ENCODE measurements around the gene BBOX1.

GRCh38 chr11:27087432-27087831 is 46.8 kb downstream of the BBOX1 start:
- TF ChIP-seq CTCF (conservative IDR thresholded peaks at IDR 0.05; ENCODE audit: low read depth, low read length) (no peak), POLR2A (IDR thresholded peaks at IDR 0.05; ENCODE audit: low read depth, low read length) (no peak), CEBPB (IDR thresholded peaks at IDR 0.05; ENCODE audit: low read depth, low read length) (no peak)

Measured in IMR-90 (cell line).